Measurements from ENCODE around the gene TBPL2. TPM values are rescaled to one million over a fixed set of nuclear protein-coding genes. Genes with fewer than 3 reads are reported as not detected.

Gene TBPL2
- total RNA-seq, result not detected
- long read RNA-seq, result 0 reads

DNA sequence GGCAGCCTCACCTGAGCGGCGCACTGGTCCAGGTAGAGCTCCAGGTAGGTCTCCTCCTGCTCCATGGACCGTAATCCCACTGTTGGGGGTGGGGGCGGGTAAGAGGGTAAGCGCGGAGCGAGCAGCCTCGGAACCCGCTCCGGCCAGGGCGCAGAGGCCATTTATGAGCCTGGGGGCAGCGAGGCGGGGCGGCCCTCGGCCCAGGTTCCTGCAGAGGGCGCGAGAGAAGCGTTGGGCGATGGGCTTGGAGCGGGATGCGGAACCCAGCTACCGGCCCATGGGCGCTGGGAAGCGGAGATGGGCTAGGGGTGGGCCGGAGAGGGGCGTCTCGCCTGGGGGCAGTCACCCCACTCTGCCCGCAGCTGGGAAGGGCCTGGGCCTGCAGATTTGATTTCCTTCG is at the start of gene TBPL2:
Gene TBPL2 (minus strand): TSS at position 232 of the 400 bp plus-strand sequence. CDS start 167 bp downstream, at position 65.
- no peak for TF ChIP-seq POLR2A (IDR thresholded peaks at IDR 0.05)
- TF ChIP-seq, protein P1, sequence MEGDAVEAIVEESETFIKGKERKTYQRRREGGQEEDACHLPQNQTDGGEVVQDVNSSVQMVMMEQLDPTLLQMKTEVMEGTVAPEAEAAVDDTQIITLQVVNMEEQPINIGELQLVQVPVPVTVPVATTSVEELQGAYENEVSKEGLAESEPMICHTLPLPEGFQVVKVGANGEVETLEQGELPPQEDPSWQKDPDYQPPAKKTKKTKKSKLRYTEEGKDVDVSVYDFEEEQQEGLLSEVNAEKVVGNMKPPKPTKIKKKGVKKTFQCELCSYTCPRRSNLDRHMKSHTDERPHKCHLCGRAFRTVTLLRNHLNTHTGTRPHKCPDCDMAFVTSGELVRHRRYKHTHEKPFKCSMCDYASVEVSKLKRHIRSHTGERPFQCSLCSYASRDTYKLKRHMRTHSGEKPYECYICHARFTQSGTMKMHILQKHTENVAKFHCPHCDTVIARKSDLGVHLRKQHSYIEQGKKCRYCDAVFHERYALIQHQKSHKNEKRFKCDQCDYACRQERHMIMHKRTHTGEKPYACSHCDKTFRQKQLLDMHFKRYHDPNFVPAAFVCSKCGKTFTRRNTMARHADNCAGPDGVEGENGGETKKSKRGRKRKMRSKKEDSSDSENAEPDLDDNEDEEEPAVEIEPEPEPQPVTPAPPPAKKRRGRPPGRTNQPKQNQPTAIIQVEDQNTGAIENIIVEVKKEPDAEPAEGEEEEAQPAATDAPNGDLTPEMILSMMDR (IDR thresholded peaks at IDR 0.05), result no peak

DNA sequence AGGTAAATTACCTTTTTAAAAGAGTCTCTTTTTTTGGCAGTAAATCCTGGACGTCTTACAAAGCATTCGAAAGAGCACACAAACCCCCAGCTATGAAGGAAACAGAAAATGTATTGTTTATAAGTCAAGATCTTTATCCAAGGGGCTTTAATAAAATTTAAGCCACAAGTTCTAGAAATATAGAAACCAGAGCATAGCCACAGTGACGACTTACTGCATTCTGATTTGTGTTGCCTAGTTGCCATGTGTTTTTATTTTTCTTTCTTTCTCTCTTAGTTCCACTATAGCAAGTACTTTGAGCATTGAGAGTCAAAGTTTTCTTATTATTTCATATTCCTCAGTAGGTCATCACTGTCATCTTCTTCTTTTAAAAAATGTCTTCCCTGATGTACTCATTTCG is 47.8 kb upstream of the TBPL2 start:
- Histone ChIP-seq H3K36me3 (no peaks in the 10 kb centered on the region), H3K27ac (no peak overlapping the region), H3K9me3 (no peaks in the 10 kb centered on the region), H3K4me1 (no peaks in the 10 kb centered on the region), H3K27me3 (no peaks in the 10 kb centered on the region), H3K4me3 (no peak overlapping the region)
- DNase-seq, result no peak
- TF ChIP-seq POLR2A (IDR thresholded peaks at IDR 0.05), result no peak
- TF ChIP-seq, protein P1 (IDR thresholded peaks at IDR 0.05), result no peak
- ATAC-seq, result no peak
- 44% methylated on average over 4 of the region's 4 CpGs for WGBS (ENCODE audit: insufficient coverage, low coverage, low lambda C conversion rate, missing lambda C conversion rate)
- intact Hi-C loops (cut with DNase I), result no loop called here

More for the DNA sequence above, at the start of gene TBPL2:
- H3K36me3 ChIP-seq, result no peaks in the 10 kb centered on the region
- H3K4me1 ChIP-seq, result no peaks in the 10 kb centered on the region
- intact Hi-C loops (cut with DNase I), result no loop called here
- no peak within 1 kb of the TSS for H3K27ac ChIP-seq
- no peak for DNase-seq
- WGBS (ENCODE audit: insufficient coverage, low coverage, low lambda C conversion rate, missing lambda C conversion rate), result 41% methylated on average over 10 of the region's 29 CpGs
- peak in 1 of 4 donors; percentile 35 for ATAC-seq
- H3K4me3 ChIP-seq, result no peak within 1 kb of the TSS
- H3K27me3 ChIP-seq, result no peaks in the 10 kb centered on the region
- H3K9me3 ChIP-seq, result no peaks in the 10 kb centered on the region

DNA sequence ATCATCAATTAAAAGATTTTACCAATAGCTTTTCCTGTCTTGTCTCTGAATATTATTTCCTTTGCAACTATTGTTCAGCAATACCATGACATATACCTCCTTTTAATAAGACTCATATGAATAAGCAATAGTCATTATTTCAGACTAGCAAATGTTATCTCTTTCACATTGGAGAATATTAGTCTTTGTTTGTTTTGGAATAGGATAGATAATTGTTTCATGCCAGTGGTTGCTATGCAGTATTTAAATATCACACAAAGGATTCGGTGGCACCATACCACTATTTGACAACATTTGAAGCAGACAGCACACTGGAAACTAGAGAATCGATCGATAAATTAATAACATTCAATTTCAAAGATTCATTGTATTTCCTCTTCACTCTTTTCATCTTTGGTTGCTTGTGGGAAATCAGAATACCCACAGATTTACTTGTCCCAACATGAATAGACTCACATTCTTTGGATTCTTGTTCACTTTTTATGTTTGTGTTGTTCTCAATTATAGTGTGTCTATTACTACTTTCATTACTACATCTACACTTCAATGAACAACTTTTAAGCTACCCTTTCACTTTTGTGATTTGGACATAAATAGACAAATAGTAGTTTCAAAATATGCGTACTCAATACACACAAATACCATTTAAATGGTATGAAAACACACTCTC is 42.7 kb upstream of the TBPL2 start:
- H3K27ac ChIP-seq, result no peak overlapping the region
- ATAC-seq, result no peak
- H3K4me3 ChIP-seq, result no peak overlapping the region
- TF ChIP-seq, protein P1 (IDR thresholded peaks at IDR 0.05), result no peak
- no peak for TF ChIP-seq POLR2A (IDR thresholded peaks at IDR 0.05)
- no peak for DNase-seq
- no peaks in the 10 kb centered on the region for H3K9me3 ChIP-seq
- no peaks in the 10 kb centered on the region for H3K4me1 ChIP-seq
- intact Hi-C loops (cut with DNase I), result no loop called here
- no peaks in the 10 kb centered on the region for H3K36me3 ChIP-seq
- no peaks in the 10 kb centered on the region for H3K27me3 ChIP-seq
- WGBS (ENCODE audit: insufficient coverage, low coverage, low lambda C conversion rate, missing lambda C conversion rate), result 66% methylated on average over 4 of the region's 4 CpGs

DNA sequence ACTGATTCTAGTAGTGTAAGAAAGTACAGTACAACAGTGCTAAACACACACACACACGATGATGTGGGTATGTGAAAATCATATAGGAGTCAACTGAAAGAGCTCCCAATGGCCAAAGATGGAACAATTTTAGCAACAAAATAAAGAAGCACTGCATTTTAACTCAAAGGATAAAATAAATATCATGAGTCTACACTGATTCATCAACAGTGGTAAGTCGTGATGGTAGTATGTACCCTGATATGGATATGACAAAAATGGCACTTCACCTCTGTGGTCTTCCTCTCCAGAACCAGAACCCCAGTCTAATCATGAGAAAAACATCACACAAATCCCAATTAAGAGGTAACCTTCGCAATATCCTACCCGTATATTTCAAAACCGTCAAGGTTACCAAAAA is 41.4 kb upstream of the TBPL2 start:
- Histone ChIP-seq H3K4me3 (no peak overlapping the region), H3K9me3 (no peaks in the 10 kb centered on the region), H3K27me3 (no peaks in the 10 kb centered on the region), H3K36me3 (no peaks in the 10 kb centered on the region), H3K27ac (no peak overlapping the region), H3K4me1 (no peaks in the 10 kb centered on the region)
- DNase-seq (no peak), ATAC-seq (no peak)
- intact Hi-C loops (cut with DNase I), result no loop called here
- 76% methylated on average over 4 of the region's 5 CpGs for WGBS (ENCODE audit: insufficient coverage, low coverage, low lambda C conversion rate, missing lambda C conversion rate)
- no peak for TF ChIP-seq POLR2A (IDR thresholded peaks at IDR 0.05)
- TF ChIP-seq, protein P1 (IDR thresholded peaks at IDR 0.05), result no peak

Data from right lobe of liver (tissue), 6 donors.